Heart left ventricle (tissue), 16 donors: ENCODE measurements around the gene NXN. TPM values are rescaled to one million over a fixed set of nuclear protein-coding genes. Genes with fewer than 3 reads are reported as not detected.
A peak's percentile ranks its signal among the peaks of the same experiment; 100 is the strongest.
"Not testable (repeated sequence)": the region's sequence is repeated elsewhere in the genome, so short reads cannot be mapped to it uniquely, and the experiment has no call there.

Experiments used
- ATAC-seq, 4 donors: fragments of 200-7000 bp; cut with Tn5 transposase; one replicate each; pipeline ENCODE4 v1.9.1; 2020 to 2022; ENCODE audit warnings: moderate library complexity in 4 of 4, mild to moderate bottlenecking in 3 of 4, moderate number of reproducible peaks in 1 of 4
- DNase-seq, 5 donors: peaks; one replicate each; pipeline ENCODE4 v3.0.0-alpha.2; 2020
- H3K27ac ChIP-seq, 12 donors: fragments of 200-600 bp; sonication (generic) in 4 of 12; one replicate each; pipeline versions ENCODE4 v1.5.0 to v1.8.0; 2016 to 2022; ENCODE audit warnings: mild to moderate bottlenecking in 2 of 12
- H3K27me3 ChIP-seq, 9 donors: fragments of 200-600 bp; sonication (generic) in 2 of 9; one replicate each; pipeline versions ENCODE4 v1.5.1 to v1.8.0; 2016 to 2022; ENCODE audit warnings: mild to moderate bottlenecking in 3 of 9
- H3K36me3 ChIP-seq, 9 donors: fragments of 200-600 bp; sonication (generic) in 2 of 9; one replicate each; pipeline versions ENCODE4 v1.5.0 to v1.8.0; 2018 to 2022; ENCODE audit warnings: mild to moderate bottlenecking in 2 of 9
- H3K4me1 ChIP-seq, 12 donors: fragments of 200-600 bp; sonication (generic) in 4 of 12; one replicate each; pipeline versions ENCODE4 v1.5.0 to v1.8.0; 2016 to 2022; ENCODE audit warnings: mild to moderate bottlenecking in 3 of 12
- H3K4me3 ChIP-seq, 12 donors: fragments of 200-600 bp; sonication (generic) in 4 of 12; one replicate each; pipeline versions ENCODE4 v1.5.0 to v1.8.0; 2017 to 2022; ENCODE audit warnings: mild to moderate bottlenecking in 9 of 12, moderate library complexity in 4 of 12
- H3K9me3 ChIP-seq, 12 donors: fragments of 200-600 bp; sonication (generic) in 4 of 12; one replicate each; pipeline versions ENCODE4 v1.5.0 to v1.8.0; 2016 to 2022; ENCODE audit warnings: mild to moderate bottlenecking in 1 of 12
- CTCF ChIP-seq, 12 donors: fragments of 200-600 bp; sonication (generic) in 4 of 12; IDR thresholded peaks; one replicate each; pipeline versions ENCODE4 v1.5.0 to v1.8.0; 2018 to 2022; ENCODE audit warnings: antibody characterized with exemption in 12 of 12, mild to moderate bottlenecking in 5 of 12
- POLR2A ChIP-seq, 2 donors: fragments of 450-650 bp; IDR thresholded peaks; one replicate each; pipeline ENCODE4 v1.6.1; 2017; ENCODE audit warnings: antibody characterized with exemption in 2 of 2, mild to moderate bottlenecking in 2 of 2, moderate library complexity in 2 of 2
- WGBS, 4 donors: extraction: QIAGEN DNeasy Blood & Tissue Kit in 2 of 4; methylation state at CpG; one replicate each; pipeline versions ENCODE4 v1.1.5 to v1.1.7; 2013 to 2018; 5-methylcytosine and 5-hydroxymethylcytosine counted together
- intact Hi-C, 10 donors: fragments of 100-400 bp; cut with DNase I; formaldehyde crosslinking; loops; one replicate each; pipeline versions ENCODE4 v1.11.1 to v1.14.2; 2022
- polyA plus RNA-seq, 2 donors: library from polyadenylated mRNA; stranded (reverse); fragments of 200-250 nt; gene quantifications; one replicate each; pipeline ENCODE4 v1.2.3, GENCODE V29; 2013
- total RNA-seq, 9 donors: library from RNA; depleted of rRNA in 2 of 9; stranded (reverse); fragments of >200 nt in 2 of 9; fragmentation: NEBNext Ultra II Directional in 3 of 9; extraction: Animal tissue kit (Norgen Biotek cat#: 25700) in 3 of 9; gene quantifications; one replicate each; pipeline versions ENCODE4 v1.1.0 to v1.2.4, GENCODE V29; 2016 to 2023
- donor health status: ischemic (EF 13 %, LVEDD 7.1; RV severe dilation, severe dysfunction).
- donor health status: healthy with polysubstance abuse.
- donor health status: DM: no; HTN: yes; CAD: no.
- donor health status: DM: no; HTN: no; CAD: no.
- donor health status: ischemic (EF 25% LVEDD 6.9; RV normal size, moderate dysfunction).
- donor health status: ischemic (EF 25% LVEDD 5.7; RV mildly dilated, moderate dysfunction).
- donor health status: healthy.
- donor health status: DM: yes; HTN: yes; CAD: no.
- donor health status: ischemic (EF 35%, LVEDD 5.7; RV mildly dilated, moderate dysfunction).
- donor health status: nonischemic (EF 11% LVEDD 7.7; RV severe dilation, severe dysfunction).
- donor health status: DM: yes; HTN: yes; CAD: no.
- donor health status: PGD.
- donor health status: ischemic (EF 29% LVEDD 5.4; RV normal size, mild dysfunction).
- donor health status: nonischemic (EF 23%, LVEDD 6.1; RV moderate dilation, normal function).

Gene NXN
- total and polyA plus RNA-seq, 11 donors, result 8.6 to 20.3 (median 14.1) TPM

DNA sequence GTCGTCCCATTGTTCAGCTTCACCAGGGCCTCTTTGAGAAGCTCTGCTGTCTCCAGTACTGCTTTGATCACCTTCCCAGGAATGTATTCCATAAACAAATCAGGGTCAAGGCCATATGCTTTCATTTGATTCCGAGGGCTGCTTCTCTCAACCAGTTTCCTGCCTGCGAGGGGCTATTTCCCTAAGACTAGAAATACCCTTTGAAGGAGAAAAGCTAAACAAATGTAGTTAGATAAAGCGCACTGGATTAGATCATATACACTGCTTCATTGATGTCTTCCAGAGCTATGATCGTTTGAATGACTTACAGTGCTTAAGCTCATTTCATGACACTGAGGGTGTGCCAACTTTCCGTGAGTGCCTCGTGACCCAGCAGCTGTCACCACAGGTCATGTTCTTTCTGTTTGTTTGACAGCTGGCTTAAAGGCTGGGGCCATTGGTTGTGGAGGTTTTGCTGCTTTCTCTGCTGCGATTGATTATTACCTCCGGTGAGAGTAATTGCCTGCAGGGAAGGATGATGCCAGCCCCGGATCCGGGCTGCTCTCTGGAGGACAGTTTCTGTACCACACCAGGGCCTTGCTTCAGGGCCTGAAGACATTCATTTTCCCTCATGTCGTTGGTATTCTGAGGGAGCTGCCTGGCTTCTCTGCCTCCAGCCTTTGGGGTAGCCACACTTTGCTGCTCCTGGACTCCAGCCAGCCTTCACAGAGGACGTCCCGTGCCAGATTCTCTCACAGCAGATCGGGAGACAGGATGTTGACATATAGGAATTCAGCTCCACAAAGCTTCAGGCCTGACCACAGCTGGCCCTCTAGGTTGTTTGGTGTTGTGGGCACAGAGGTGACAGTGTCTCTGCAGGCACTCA is 21.3 kb upstream of the NXN start:
- no peaks in the 10 kb centered on the region for H3K9me3 ChIP-seq
- TF ChIP-seq CTCF (IDR thresholded peaks at IDR 0.05) (no peak), POLR2A (IDR thresholded peaks at IDR 0.05) (no peak)
- no peak overlapping the region for H3K4me3 ChIP-seq
- peak in 4 of 5 donors; percentile 43 to 69 (median 63) for DNase-seq
- H3K27ac ChIP-seq, result peak overlapping the region; percentile 45 to 89 (median 80)
- H3K4me1 ChIP-seq, result peaks cover 13 to 89% (median 77%) of the 10 kb centered on the region in 12 donors
- H3K36me3 ChIP-seq, result peaks cover 0 to 73% (median 61%) of the 10 kb centered on the region in 9 donors
- peak in 2 of 4 donors; percentile 0 to 5 for ATAC-seq
- WGBS, 4 donors, result 31 to 40% (median 35%) methylated on average over 12 to 15 of the region's 15 CpGs
- no peaks in the 10 kb centered on the region for H3K27me3 ChIP-seq
- intact Hi-C loops, result loop anchor here in 4 of 10 donors (2.0 to 5.0 kb wide), 4 partner anchors 41 to 56 kb away; no protein-coding TSS in a partner anchor

- no peak for TF ChIP-seq CTCF (IDR thresholded peaks at IDR 0.05)
- no peak for TF ChIP-seq POLR2A (IDR thresholded peaks at IDR 0.05)
- DNase-seq (peak in 1 of 5 donors; percentile 1), ATAC-seq (no peak)
- Histone ChIP-seq H3K4me1 (peaks cover 6 to 61% (median 51%) of the 10 kb centered on the region in 12 donors), H3K27me3 (no peaks in the 10 kb centered on the region), H3K27ac (peak overlapping the region in 4 of 12 donors; percentile 82 to 96 (median 92)), H3K36me3 (peaks cover 0 to 46% (median 39%) of the 10 kb centered on the region in 9 donors), H3K4me3 (peak overlapping the region; percentile 75 to 100 (median 86)), H3K9me3 (peaks cover 0 to 7% (median 0%) of the 10 kb centered on the region in 12 donors)
- WGBS, 4 donors, result 34 to 43% (median 39%) methylated on average over 2 of the region's 2 CpGs
- intact Hi-C loops, result loop anchor here in 3 of 10 donors (5.0 kb wide), 3 partner anchors 59 to 856 kb away; a partner anchor contains a TSS
Observed at GRCh38 chr17:998111-998510, 18.5 kb upstream of the NXN start.

GRCh38 chr17:996554-997344 is 17.2 kb upstream of the NXN start, which contains the start of gene TIMM22:
Gene TIMM22, plus strand, starts transcription at chr17:997129. Its CDS starts 14 bp downstream, at chr17:997143.
- peaks cover 0 to 34% (median 25%) of the 10 kb centered on the region in 9 donors for H3K36me3 ChIP-seq
- peaks cover 0 to 13% (median 0%) of the 10 kb centered on the region in 12 donors for H3K9me3 ChIP-seq
- peaks cover 6 to 48% (median 38%) of the 10 kb centered on the region in 12 donors for H3K4me1 ChIP-seq
- intact Hi-C loops, result loop anchor here in 5 of 10 donors (2.0 to 5.0 kb wide), 6 partner anchors 18 to 854 kb away; partner anchors contain the start of gene NXN (in 1 of the 5)
- DNase-seq (peak; percentile 92 to 95 (median 95)), ATAC-seq (peak; percentile 93 to 96 (median 95))
- peak within 1 kb of the TSS; percentile 75 to 100 (median 86) for H3K4me3 ChIP-seq
- no peaks in the 10 kb centered on the region for H3K27me3 ChIP-seq
- WGBS, 4 donors, result 0 to 1% (median 0%) methylated on average over 29 to 71 of the region's 71 CpGs
- peak within 1 kb of the TSS; percentile 78 to 99 (median 92) for H3K27ac ChIP-seq
- peak; percentile 2 to 59 for TF ChIP-seq POLR2A (IDR thresholded peaks at IDR 0.05)
- peak; percentile 84 to 98 (median 93) for TF ChIP-seq CTCF (IDR thresholded peaks at IDR 0.05)

- intact Hi-C loops, result loop anchor here in 3 of 10 donors (5.0 kb wide), 3 partner anchors 62 to 853 kb away; a partner anchor contains a TSS
- 83 to 90% (median 86%) methylated on average over 8 of the region's 8 CpGs for WGBS, 4 donors
- H3K4me3 ChIP-seq, ATAC-seq, H3K27ac ChIP-seq, H3K27me3 ChIP-seq: not testable (repeated sequence)
- Histone ChIP-seq H3K9me3 (peaks cover 0 to 13% (median 0%) of the 10 kb centered on the region in 12 donors), H3K4me1 (peaks cover 4 to 34% (median 23%) of the 10 kb centered on the region in 12 donors), H3K36me3 (peaks cover 0 to 19% (median 11%) of the 10 kb centered on the region in 9 donors)
- DNase-seq, result peak in 1 of 5 donors; percentile 28
Observed at GRCh38 chr17:995324-995723, 15.7 kb upstream of the NXN start.
